Peyer's patch (tissue), 4 donors: ENCODE data around the gene TTLL10. TPM values are rescaled to one million over a fixed set of nuclear protein-coding genes. Genes with fewer than 3 reads are reported as not detected.
A peak's percentile ranks its signal among the peaks of the same experiment; 100 is the strongest.

Experiments used
- DNase-seq, 3 donors: peaks; one replicate each; pipeline ENCODE4 v3.0.0-alpha.2; 2017 to 2019
- H3K27ac ChIP-seq, 4 donors: fragments of 200-600 bp; sonication (generic); one replicate each; pipeline ENCODE4 v1.5.1; 2016 to 2019
- H3K27me3 ChIP-seq, 2 donors: fragments of 200-600 bp; sonication (generic); one replicate each; pipeline ENCODE4 v1.5.1; 2019
- H3K36me3 ChIP-seq, 3 donors: fragments of 200-600 bp; sonication (generic); one replicate each; pipeline ENCODE4 v1.5.1; 2016 to 2019
- H3K4me1 ChIP-seq, 4 donors: fragments of 200-600 bp; sonication (generic); one replicate each; pipeline ENCODE4 v1.5.1; 2016 to 2019
- H3K4me3 ChIP-seq, 4 donors: fragments of 200-600 bp; sonication (generic); 1 replicate in 3 of 4; 2 replicates in 1 of 4; pipeline ENCODE4 v1.5.1; 2016 to 2019; ENCODE audit warnings: mild to moderate bottlenecking in 1 of 4
- H3K9me3 ChIP-seq, 4 donors: fragments of 200-600 bp; sonication (generic); one replicate each; pipeline ENCODE4 v1.5.1; 2016 to 2019; ENCODE audit warnings: mild to moderate bottlenecking in 1 of 4
- CTCF ChIP-seq, 6 experiments: fragments of 450-650 bp in 4 of 6; fragments of 200-600 bp in 2 of 6; sonication (generic) in 1 of 6; IDR thresholded peaks; one replicate each; pipeline ENCODE4 v1.5.1; 2017 to 2019; ENCODE audit warnings: antibody characterized with exemption in 6 of 6, mild to moderate bottlenecking in 3 of 6, moderate library complexity in 1 of 6
- POLR2A ChIP-seq, 2 donors: fragments of 450-650 bp; IDR thresholded peaks; one replicate each; pipeline ENCODE4 v1.5.1; 2017; ENCODE audit warnings: antibody characterized with exemption in 2 of 2, mild to moderate bottlenecking in 2 of 2, moderate library complexity in 2 of 2
- total RNA-seq, 4 donors: library from RNA; depleted of rRNA; stranded (reverse); fragments of >200 nt; gene quantifications; one replicate each; pipeline ENCODE4 v1.1.0, GENCODE V29; 2016

Gene TTLL10
- total RNA-seq, 4 donors from 2014 or later, result 1.6 to 3.6 (median 1.8) TPM; not detected in 1

DNA sequence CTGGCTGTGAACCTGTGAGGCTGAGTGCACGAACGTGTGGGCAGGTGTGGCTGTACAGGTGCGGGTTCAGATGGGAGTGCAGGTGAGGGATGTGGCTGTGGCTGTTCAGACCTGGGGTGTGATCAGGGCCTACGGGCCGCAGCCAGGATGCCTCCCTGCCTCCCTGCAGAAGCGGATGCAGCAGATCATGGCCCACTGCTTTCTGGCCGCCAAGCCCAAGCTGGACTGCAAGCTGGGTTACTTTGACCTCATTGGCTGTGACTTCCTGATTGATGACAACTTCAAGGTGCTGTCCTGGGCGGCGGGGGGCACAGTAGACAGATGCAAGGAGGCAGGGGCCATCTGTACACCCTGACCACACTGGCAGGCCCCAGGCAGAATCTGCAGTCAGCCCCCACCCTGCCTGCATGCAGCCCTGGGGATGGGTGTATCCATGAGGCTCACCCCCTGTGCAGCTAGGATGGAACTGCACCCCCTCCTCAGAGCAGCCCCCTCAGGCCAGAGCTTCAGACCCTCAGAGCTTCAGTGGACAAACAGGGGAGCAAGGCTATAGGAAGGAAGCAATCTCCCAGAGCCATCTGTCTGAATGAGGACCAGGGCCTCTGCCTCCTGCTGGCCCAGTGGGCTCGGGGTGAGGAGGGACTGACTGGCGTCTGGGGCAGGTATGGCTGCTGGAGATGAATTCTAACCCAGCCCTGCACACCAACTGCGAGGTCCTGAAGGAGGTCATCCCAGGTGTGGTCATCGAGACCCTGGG lies 22.9 kb downstream of the TTLL10 start:
- H3K4me1 ChIP-seq, result peaks cover 0 to 14% (median 7%) of the 10 kb centered on the region in 4 donors
- no peaks in the 10 kb centered on the region for H3K36me3 ChIP-seq
- peaks cover 0 to 7% of the 10 kb centered on the region in 2 donors for H3K27me3 ChIP-seq
- H3K4me3 ChIP-seq, result no peak overlapping the region
- TF ChIP-seq POLR2A (IDR thresholded peaks at IDR 0.05) (no peak), CTCF (IDR thresholded peaks at IDR 0.05) (no peak)
- DNase-seq, result peak in 1 of 3 donors; percentile 41
- H3K9me3 ChIP-seq, result peaks cover 0 to 3% (median 1%) of the 10 kb centered on the region in 4 donors
- no peak overlapping the region for H3K27ac ChIP-seq

- no peak for DNase-seq
- Histone ChIP-seq H3K4me1 (peaks cover 0 to 14% (median 7%) of the 10 kb centered on the region in 4 donors), H3K4me3 (no peak overlapping the region), H3K27me3 (peaks cover 0 to 7% of the 10 kb centered on the region in 2 donors), H3K27ac (no peak overlapping the region), H3K9me3 (peaks cover 0 to 3% (median 1%) of the 10 kb centered on the region in 4 donors), H3K36me3 (no peaks in the 10 kb centered on the region)
- TF ChIP-seq CTCF (IDR thresholded peaks at IDR 0.05), result no peak
Measured at GRCh38 chr1:1197188-1197500, 23.5 kb downstream of the TTLL10 start.

GRCh38 chr1:1197551-1198422 lies 24.1 kb downstream of the TTLL10 start:
- peak in 1 of 3 donors; percentile 38 for DNase-seq
- TF ChIP-seq POLR2A (IDR thresholded peaks at IDR 0.05) (no peak), CTCF (IDR thresholded peaks at IDR 0.05) (no peak)
- H3K4me1 ChIP-seq, result peaks cover 0 to 14% (median 7%) of the 10 kb centered on the region in 4 donors
- H3K27ac ChIP-seq, result no peak overlapping the region
- H3K4me3 ChIP-seq, result no peak overlapping the region
- no peaks in the 10 kb centered on the region for H3K36me3 ChIP-seq
- peaks cover 0 to 7% of the 10 kb centered on the region in 2 donors for H3K27me3 ChIP-seq
- peaks cover 0 to 3% (median 1%) of the 10 kb centered on the region in 4 donors for H3K9me3 ChIP-seq

DNA sequence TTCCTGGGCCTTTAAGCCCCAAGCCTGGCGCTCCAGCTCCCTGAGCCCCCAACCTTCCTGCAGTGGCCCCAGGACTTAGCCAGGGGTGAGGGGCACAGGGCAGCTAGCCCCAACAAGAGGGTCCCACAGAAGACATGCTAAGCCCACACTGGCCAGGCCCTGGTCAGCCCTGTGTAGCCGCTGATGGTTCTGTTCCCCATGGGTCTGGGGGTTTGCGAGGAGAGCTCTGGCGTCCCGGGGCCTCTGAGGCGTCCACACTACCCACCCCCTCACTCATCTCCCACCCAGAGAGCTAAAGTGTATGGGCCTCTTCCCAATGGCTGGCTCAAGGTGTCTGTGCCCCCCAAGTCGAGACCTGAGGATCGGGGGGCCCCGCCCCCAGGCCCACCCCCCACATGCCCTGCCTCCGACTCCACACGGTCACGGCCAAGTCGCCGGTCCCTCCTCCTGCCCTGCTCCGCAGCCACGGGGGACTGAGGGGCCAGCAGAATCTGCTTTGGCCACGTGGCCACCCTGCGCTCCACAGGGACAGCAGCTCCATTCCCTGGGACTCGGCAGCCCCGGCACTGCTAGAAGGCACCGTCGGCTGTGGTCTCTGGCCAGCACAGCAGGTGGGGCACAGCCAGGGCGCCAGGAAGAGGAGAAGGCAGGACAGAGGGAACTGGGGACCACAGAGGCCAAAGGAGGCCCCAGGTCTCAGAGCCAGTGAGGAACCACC lies 24.9 kb downstream of the TTLL10 start:
- H3K4me1 ChIP-seq, result peaks cover 0 to 14% (median 7%) of the 10 kb centered on the region in 4 donors
- H3K4me3 ChIP-seq, result no peak overlapping the region
- DNase-seq, result peak in 1 of 3 donors; percentile 42
- peaks cover 0 to 3% (median 1%) of the 10 kb centered on the region in 4 donors for H3K9me3 ChIP-seq
- TF ChIP-seq CTCF (IDR thresholded peaks at IDR 0.05) (no peak), POLR2A (IDR thresholded peaks at IDR 0.05) (no peak)
- H3K27me3 ChIP-seq, result peaks cover 0 to 7% of the 10 kb centered on the region in 2 donors
- H3K27ac ChIP-seq, result no peak overlapping the region
- H3K36me3 ChIP-seq, result no peaks in the 10 kb centered on the region
